GM15510 (cell line): ENCODE data around the gene HS6ST2.

ENCODE experiments used
- POLR2A ChIP-seq: IDR thresholded peaks from 3 replicates; pipeline ENCODE4 v1.6.1; 2011; ENCODE audit warnings: borderline replicate concordance; ENCODE audit not compliant: insufficient read length; ENCODE audit errors: extremely low read depth

HS6ST2 gene

GRCh38 chrX:132592880-132593279 lies 365.5 kb downstream of the HS6ST2 start:
- no peak for TF ChIP-seq POLR2A

GRCh38 chrX:132591719-132592275 lies 366.6 kb downstream of the HS6ST2 start:
- TF ChIP-seq POLR2A: no peak

GRCh38 chrX:132590350-132591026 lies 367.9 kb downstream of the HS6ST2 start:
- TF ChIP-seq POLR2A: no peak

- no peak for TF ChIP-seq POLR2A
Measured at GRCh38 chrX:132584936-132585335, 373.5 kb downstream of the HS6ST2 start.

GRCh38 chrX:132576939-132577338 lies 381.5 kb downstream of the HS6ST2 start:
- no peak for TF ChIP-seq POLR2A
